ENCODE measurements around the gene ITGAV. TPM values are rescaled to one million over a fixed set of nuclear protein-coding genes. Genes with fewer than 3 reads are reported as not detected.

The ITGAV gene
- total RNA-seq, 4 donors from 2014 or later, result 27.1 to 60.1 (median 45.1) TPM

GRCh38 chr2:186611526-186611925 lies 21.7 kb downstream of the ITGAV start:
- no peaks in the 10 kb centered on the region for H3K27me3 ChIP-seq
- intact Hi-C loops (cut with DNase I), result no loop called here
- no peak overlapping the region for H3K27ac ChIP-seq
- no peaks in the 10 kb centered on the region for H3K9me3 ChIP-seq
- H3K36me3 ChIP-seq, result peaks cover 0 to 9% (median 0%) of the 10 kb centered on the region in 3 donors
- no peak for DNase-seq
- no peak for TF ChIP-seq CTCF (IDR thresholded peaks at IDR 0.05)
- TF ChIP-seq POLR2A (IDR thresholded peaks at IDR 0.05), result no peak
- H3K4me1 ChIP-seq, result peaks cover 0 to 17% (median 0%) of the 10 kb centered on the region in 3 donors
- H3K4me3 ChIP-seq, result no peak overlapping the region
- 78 to 85% methylated on average over 2 of the region's 2 CpGs for WGBS, 2 donors

- Histone ChIP-seq H3K4me3 (no peak overlapping the region), H3K36me3 (peaks cover 0 to 5% (median 0%) of the 10 kb centered on the region in 3 donors), H3K9me3 (no peaks in the 10 kb centered on the region), H3K27ac (no peak overlapping the region), H3K4me1 (peaks cover 0 to 17% (median 0%) of the 10 kb centered on the region in 3 donors), H3K27me3 (no peaks in the 10 kb centered on the region)
- TF ChIP-seq POLR2A (IDR thresholded peaks at IDR 0.05) (no peak), CTCF (IDR thresholded peaks at IDR 0.05) (no peak)
- DNase-seq, result no peak
- WGBS, 2 donors, result 91 to 94% methylated on average over 2 of the region's 2 CpGs
- intact Hi-C loops (cut with DNase I), result no loop called here
Measured at GRCh38 chr2:186612026-186612425, 22.2 kb downstream of the ITGAV start.

GRCh38 chr2:186612555-186613440 lies 22.9 kb downstream of the ITGAV start:
- Histone ChIP-seq H3K9me3 (no peaks in the 10 kb centered on the region), H3K27ac (no peak overlapping the region), H3K4me1 (peaks cover 0 to 17% (median 0%) of the 10 kb centered on the region in 3 donors), H3K36me3 (peaks cover 0 to 2% (median 0%) of the 10 kb centered on the region in 3 donors), H3K4me3 (no peak overlapping the region), H3K27me3 (no peaks in the 10 kb centered on the region)
- TF ChIP-seq CTCF (IDR thresholded peaks at IDR 0.05) (no peak), POLR2A (IDR thresholded peaks at IDR 0.05) (no peak)
- WGBS, 2 donors, result 60 to 64% methylated on average over 2 of the region's 2 CpGs
- no peak for DNase-seq
- intact Hi-C loops (cut with DNase I), result no loop called here

GRCh38 chr2:186614373-186614772 lies 24.5 kb downstream of the ITGAV start:
- Histone ChIP-seq H3K27ac (no peak overlapping the region), H3K4me3 (no peak overlapping the region), H3K36me3 (no peaks in the 10 kb centered on the region), H3K27me3 (no peaks in the 10 kb centered on the region), H3K4me1 (peaks cover 0 to 17% (median 0%) of the 10 kb centered on the region in 3 donors), H3K9me3 (no peaks in the 10 kb centered on the region)
- no peak for DNase-seq
- 75 to 81% methylated on average over 2 of the region's 2 CpGs for WGBS, 2 donors
- intact Hi-C loops (cut with DNase I), result no loop called here
- TF ChIP-seq POLR2A (IDR thresholded peaks at IDR 0.05) (no peak), CTCF (IDR thresholded peaks at IDR 0.05) (no peak)

GRCh38 chr2:186617148-186617547 lies 27.3 kb downstream of the ITGAV start:
- Histone ChIP-seq H3K9me3 (no peaks in the 10 kb centered on the region), H3K27me3 (no peaks in the 10 kb centered on the region), H3K4me3 (no peak overlapping the region), H3K4me1 (peaks cover 0 to 13% (median 0%) of the 10 kb centered on the region in 3 donors), H3K27ac (no peak overlapping the region), H3K36me3 (peaks cover 0 to under 1% (median 0%) of the 10 kb centered on the region in 3 donors)
- intact Hi-C loops (cut with DNase I), result no loop called here
- TF ChIP-seq POLR2A (IDR thresholded peaks at IDR 0.05) (no peak), CTCF (IDR thresholded peaks at IDR 0.05) (no peak)
- 71 to 81% methylated on average over 4 of the region's 4 CpGs for WGBS, 2 donors
- DNase-seq, result no peak
